Tibial nerve (tissue), 4 donors: ENCODE measurements around the gene CHST15.

Source experiments
- CTCF ChIP-seq, 5 experiments: fragments of 200-600 bp in 3 of 5; fragments of 450-650 bp in 2 of 5; sonication (generic) in 3 of 5; IDR thresholded peaks; one replicate each; pipeline ENCODE4 v1.5.1; 2016 to 2019; ENCODE audit warnings: antibody characterized with exemption in 5 of 5, mild to moderate bottlenecking in 3 of 5, moderate library complexity in 2 of 5
- EP300 ChIP-seq, 2 donors: sonication (generic); formaldehyde crosslinking; IDR thresholded peaks; one replicate each; pipeline ENCODE4 v1.6.1; 2017; ENCODE audit warnings: antibody characterized with exemption in 2 of 2, mild to moderate bottlenecking in 1 of 2
- POLR2A ChIP-seq, 2 donors: fragments of 450-650 bp; IDR thresholded peaks; one replicate each; pipeline ENCODE4 v1.6.1; 2017; ENCODE audit warnings: antibody characterized with exemption in 2 of 2, mild to moderate bottlenecking in 2 of 2, moderate library complexity in 2 of 2

GRCh38 chr10:124142960-124143359, 49.6 kb upstream of the CHST15 start:
- no peak for TF ChIP-seq CTCF (IDR thresholded peaks at IDR 0.05)
- no peak for TF ChIP-seq POLR2A (IDR thresholded peaks at IDR 0.05)
- TF ChIP-seq EP300 (IDR thresholded peaks at IDR 0.05): no peak
